Measurements from ENCODE around the gene ABR.

DNA sequence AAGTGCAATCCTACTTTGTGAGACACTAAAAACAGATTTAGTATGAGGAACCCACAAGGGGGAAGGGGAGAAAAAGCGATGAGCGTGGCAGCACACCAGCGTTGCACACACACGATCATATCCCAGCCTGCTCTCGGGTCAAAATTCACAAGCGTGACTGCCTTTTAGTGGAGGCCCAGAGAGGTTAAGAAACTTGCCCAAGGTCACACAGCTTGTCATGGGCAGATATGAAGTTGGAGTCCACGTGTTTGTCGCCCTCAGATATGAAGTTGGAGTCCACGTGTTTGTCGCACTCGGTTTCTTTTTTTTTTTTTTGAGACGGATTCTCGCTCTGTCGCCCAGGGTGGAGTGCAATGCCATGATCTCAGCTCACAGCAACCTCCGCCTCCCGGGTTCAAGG lies 124.5 kb downstream of the ABR start:
- TF ChIP-seq CTCF (IDR thresholded peaks at IDR 0.05) (no peak), POLR2A (IDR thresholded peaks at IDR 0.05) (no peak), POLR2AphosphoS5 (IDR thresholded peaks at IDR 0.05) (no peak)

All from prostate gland (tissue), 2 donors.